Loucy (cell line): Measurements from ENCODE around the gene ADRA2A.

Source experiments
- CTCF ChIP-seq: fragments of 200-600 bp; sonication (generic); conservative IDR thresholded peaks from 2 replicates; pipeline ENCODE4 v1.5.1; 2014; ENCODE audit warnings: mild to moderate bottlenecking, antibody characterized with exemption, low read length
- EZH2phosphoT487 ChIP-seq: fragments of 200-600 bp; IDR thresholded peaks from 2 replicates; pipeline ENCODE4 v1.6.1; 2018; ENCODE audit warnings: antibody characterized with exemption, mild to moderate bottlenecking, moderate library complexity, borderline replicate concordance

DNA sequence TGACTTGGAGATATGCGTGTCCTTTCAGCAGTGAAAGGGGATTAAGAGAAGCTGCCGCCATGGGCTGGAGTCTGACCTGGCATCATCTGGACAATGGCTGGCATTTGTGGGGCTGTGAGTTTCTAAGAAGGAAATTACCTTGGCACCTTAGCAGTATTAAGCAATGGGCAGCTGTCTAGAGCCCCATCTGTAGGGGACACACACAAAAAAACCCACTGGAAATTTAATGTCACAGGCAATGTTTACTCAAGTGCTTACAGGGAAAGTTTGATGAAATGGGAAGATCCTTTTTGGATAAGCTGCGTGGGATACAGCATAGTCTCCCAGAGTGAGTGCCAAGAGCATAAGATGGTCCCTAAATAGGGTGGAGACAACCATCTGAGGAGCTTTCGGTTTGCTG lies 25.0 kb downstream of the ADRA2A start:
- TF ChIP-seq CTCF, result no peak
- TF ChIP-seq EZH2phosphoT487, result no peak
